NCI-H1436 treated with DMSO at 0.1 percent for 48 hours (cell line): ENCODE measurements around the gene CMTM8.

ENCODE experiments used
- DNase-seq: peaks from one replicate; lab custom pipeline; 2025; lab: John Stamatoyannopoulos, UW

CMTM8 gene

GRCh38 chr3:32410367-32411246 lies 172.1 kb downstream of the CMTM8 start:
- DNase-seq: no peak

- no peak for DNase-seq
Measured at GRCh38 chr3:32411442-32411841, 173.0 kb downstream of the CMTM8 start.

- no peak for DNase-seq
Measured at GRCh38 chr3:32412887-32413286, 174.4 kb downstream of the CMTM8 start.

GRCh38 chr3:32413845-32414521 lies 175.5 kb downstream of the CMTM8 start:
- no peak for DNase-seq

GRCh38 chr3:32414522-32415202 lies 176.2 kb downstream of the CMTM8 start:
- no peak for DNase-seq

GRCh38 chr3:32419742-32420125 lies 181.3 kb downstream of the CMTM8 start:
- no peak for DNase-seq
